ENCODE measurements around the gene ADCYAP1R1. TPM values are rescaled to one million over a fixed set of nuclear protein-coding genes. Genes with fewer than 3 reads are reported as not detected.

The ADCYAP1R1 gene
- total RNA-seq, 2 experiments from 2014 or later: not detected

- no peak overlapping the region for H3K27ac ChIP-seq (ENCODE audit: low read depth, low read length, poor library complexity, severe bottlenecking)
- no TSS peak for BruUV-seq (replicated peaks)
- no peak for DNase-seq (ENCODE audit: low spot score)
- POLR2A ChIA-PET: no interaction called here
- TF ChIP-seq CTCF (conservative IDR thresholded peaks at IDR 0.05; ENCODE audit: low read length) (no peak), EZH2phosphoT487 (IDR thresholded peaks at IDR 0.05; ENCODE audit: borderline replicate concordance, low read depth, low read length) (no peak)
- no peaks in the 10 kb centered on the region for H3K79me2 ChIP-seq (ENCODE audit: insufficient read depth, low read depth, low read length)
- H3K4me3 ChIP-seq (ENCODE audit: low read depth, low read length, poor library complexity, severe bottlenecking): no peak overlapping the region
- H3K9me2 ChIP-seq (ENCODE audit: insufficient read depth, low read length): no peaks in the 10 kb centered on the region
- no peak overlapping the region for H2AFZ ChIP-seq (ENCODE audit: low read length)
- H3K36me3 ChIP-seq (ENCODE audit: insufficient read depth, low read length): no peaks in the 10 kb centered on the region
- CTCF ChIA-PET (ENCODE audit: unreplicated experiment): no interaction called here
- no peaks in the 10 kb centered on the region for H3K9me3 ChIP-seq (ENCODE audit: low read length)
- intact Hi-C loops (cut with micrococcal nuclease; ENCODE audit: unreplicated experiment): no loop called here
- H3K4me1 ChIP-seq (ENCODE audit: insufficient read depth, low read length, poor library complexity, severe bottlenecking): no peaks in the 10 kb centered on the region
- no peaks in the 10 kb centered on the region for H4K20me1 ChIP-seq (ENCODE audit: insufficient read depth, low read length)
- no peak overlapping the region for H3K4me2 ChIP-seq (ENCODE audit: low read length)
These were observed 24.7 kb downstream of the ADCYAP1R1 start for GRCh38 chr7:31076641-31077310.

GRCh38 chr7:31077484-31078362 lies 25.6 kb downstream of the ADCYAP1R1 start:
- no TSS peak for BruUV-seq (replicated peaks)
- intact Hi-C loops (cut with micrococcal nuclease; ENCODE audit: unreplicated experiment): no loop called here
- CTCF ChIA-PET (ENCODE audit: unreplicated experiment): no interaction called here
- no peak for DNase-seq (ENCODE audit: low spot score)
- no peaks in the 10 kb centered on the region for H4K20me1 ChIP-seq (ENCODE audit: insufficient read depth, low read length)
- no peak overlapping the region for H2AFZ ChIP-seq (ENCODE audit: low read length)
- H3K9me3 ChIP-seq (ENCODE audit: low read length): no peaks in the 10 kb centered on the region
- H3K9me2 ChIP-seq (ENCODE audit: insufficient read depth, low read length): no peaks in the 10 kb centered on the region
- no peak for TF ChIP-seq CTCF (conservative IDR thresholded peaks at IDR 0.05; ENCODE audit: low read length)
- H3K4me3 ChIP-seq (ENCODE audit: low read depth, low read length, poor library complexity, severe bottlenecking): no peak overlapping the region
- H3K4me1 ChIP-seq (ENCODE audit: insufficient read depth, low read length, poor library complexity, severe bottlenecking): no peaks in the 10 kb centered on the region
- no peak overlapping the region for H3K27ac ChIP-seq (ENCODE audit: low read depth, low read length, poor library complexity, severe bottlenecking)
- POLR2A ChIA-PET: no interaction called here
- no peak overlapping the region for H3K4me2 ChIP-seq (ENCODE audit: low read length)
- no peaks in the 10 kb centered on the region for H3K79me2 ChIP-seq (ENCODE audit: insufficient read depth, low read depth, low read length)
- H3K36me3 ChIP-seq (ENCODE audit: insufficient read depth, low read length): no peaks in the 10 kb centered on the region

Measured in OCI-LY7 (cell line).